GM10248 (cell line): ENCODE measurements around the gene ABCA8.

Experiments
- CTCF ChIA-PET: fragments of 300-600 bp; sonication (Branson Sonifier 250); formaldehyde crosslinking; extraction: SDS; loops from one replicate; lab custom pipeline; 2021; ENCODE audit warnings: antibody characterized with exemption; lab: Yijun Ruan, JAX
- POLR2A ChIA-PET: fragments of 350-650 bp; sonication (Branson Sonifier 250); formaldehyde crosslinking; extraction: SDS; loops from one replicate; lab custom pipeline; 2020; ENCODE audit warnings: antibody characterized with exemption; lab: Yijun Ruan, JAX
- DNase-seq: peaks from one replicate; pipeline ENCODE4 v3.0.0; 2012; ENCODE audit errors: extremely low spot score
- CTCF ChIP-seq: IDR thresholded peaks from 2 replicates; pipeline ENCODE4 v1.5.1; 2012; ENCODE audit warnings: mild to moderate bottlenecking, low read depth; ENCODE audit errors: extremely low read depth, missing control alignments, control extremely low read depth

Gene ABCA8

GRCh38 chr17:68850749-68851510 lies 104.3 kb downstream of the ABCA8 start:
- TF ChIP-seq CTCF = no peak
- ChIA-PET POLR2A (no interaction called here), CTCF (interaction anchor here (1.6 kb wide), 1 partner anchor 8 kb away, joined by 4 read pairs; no protein-coding TSS in a partner anchor)
- no peak for DNase-seq

DNA sequence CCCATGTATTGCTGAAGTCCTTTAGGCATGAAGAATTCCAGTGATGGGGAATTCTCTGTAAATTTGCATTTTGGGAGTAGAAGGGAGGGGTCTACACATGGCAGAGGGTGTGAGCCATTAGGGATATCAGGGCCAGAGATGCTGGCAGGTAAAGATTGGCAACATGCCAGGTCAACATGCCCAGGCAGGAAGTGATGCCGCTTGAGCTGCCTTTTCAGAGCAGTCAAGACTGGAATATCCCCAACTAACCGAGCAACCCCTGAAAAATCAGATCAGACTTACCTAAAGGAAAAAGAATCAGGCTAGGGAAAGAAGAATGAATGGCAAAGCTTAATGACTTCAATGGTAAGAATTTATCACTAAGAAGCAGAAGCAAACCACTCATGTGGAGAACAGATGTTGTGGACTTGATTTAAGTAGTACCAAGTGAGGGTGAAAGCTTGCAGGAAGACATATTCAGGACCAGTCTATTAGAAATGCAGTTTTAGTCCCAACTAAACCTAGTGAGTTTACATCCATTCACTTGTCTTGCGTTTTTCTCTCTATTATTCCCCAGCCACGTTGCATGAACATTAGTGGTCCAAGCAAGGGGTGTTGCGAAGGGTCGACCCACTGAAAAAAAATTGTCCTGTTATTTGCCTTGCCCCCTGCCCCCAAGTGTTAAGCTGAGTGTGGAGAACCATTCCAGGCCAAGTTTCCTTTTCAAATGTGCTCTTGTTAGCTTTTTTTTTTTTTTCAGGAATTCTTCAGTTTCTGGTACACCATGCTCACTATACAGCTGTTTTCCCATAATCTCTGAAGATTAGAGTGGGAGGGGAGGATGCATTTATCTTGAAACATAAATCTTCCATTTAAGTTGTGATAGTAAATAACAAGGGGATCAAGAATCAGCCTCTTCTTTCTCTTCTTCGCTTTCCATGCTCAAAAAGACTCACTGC lies 105.2 kb downstream of the ABCA8 start:
- no peak for TF ChIP-seq CTCF
- no peak for DNase-seq
- ChIA-PET POLR2A (no interaction called here), CTCF (interaction anchor here (1.6 kb wide), 1 partner anchor 9 kb away, joined by 4 read pairs; no protein-coding TSS in a partner anchor)

- no peak for TF ChIP-seq CTCF
- DNase-seq = no peak
- POLR2A ChIA-PET = no interaction called here
- CTCF ChIA-PET = interaction anchor here (1.2 to 1.6 kb wide), 2 partner anchors 11 to 39 kb away, joined by 3 read pairs; no protein-coding TSS in a partner anchor
These were observed 107.5 kb downstream of the ABCA8 start for GRCh38 chr17:68847711-68848110.

GRCh38 chr17:68843522-68843921 lies 111.7 kb downstream of the ABCA8 start:
- CTCF ChIA-PET = no interaction called here
- POLR2A ChIA-PET = no interaction called here

GRCh38 chr17:68840073-68840472 lies 115.1 kb downstream of the ABCA8 start:
- CTCF ChIA-PET = no interaction called here
- POLR2A ChIA-PET = no interaction called here
- TF ChIP-seq CTCF = no peak
- DNase-seq = no peak

More at GRCh38 chr17:68843522-68843921, 111.7 kb downstream of the ABCA8 start:
- TF ChIP-seq CTCF = no peak
- no peak for DNase-seq

- no peak for TF ChIP-seq CTCF
- CTCF ChIA-PET = no interaction called here
- DNase-seq = no peak
- POLR2A ChIA-PET = no interaction called here
These were observed 120.1 kb downstream of the ABCA8 start for GRCh38 chr17:68835071-68835470.
